Measurements from ENCODE around the gene ZFYVE28. TPM values are rescaled to one million over a fixed set of nuclear protein-coding genes. Genes with fewer than 3 reads are reported as not detected.
A peak's percentile ranks its signal among the peaks of the same experiment; 100 is the strongest.

Gene ZFYVE28
- total and polyA plus RNA-seq, 11 donors = 2.6 to 11.9 (median 5.5) TPM

GRCh38 chr4:2264481-2265041 is 153.9 kb downstream of the ZFYVE28 start:
- intact Hi-C loops (cut with DNase I) = loop anchor here in 7 of 10 donors (5.0 to 10.0 kb wide), 6 partner anchors 148 to 490 kb away; partner anchors contain the start of genes CFAP99 (in 5 of the 7), ZFYVE28 (in 5 of the 7), FAM193A (in 1 of the 7) and TNIP2 (in 1 of the 7)
- TF ChIP-seq POLR2A (IDR thresholded peaks at IDR 0.05) (no peak), CTCF (IDR thresholded peaks at IDR 0.05) (no peak)
- no peak for ATAC-seq
- 87 to 93% (median 89%) methylated on average over 6 of the region's 6 CpGs for WGBS, 4 donors
- Histone ChIP-seq H3K36me3 (peaks cover 0 to 5% (median 0%) of the 10 kb centered on the region in 9 donors), H3K27me3 (no peaks in the 10 kb centered on the region), H3K9me3 (no peaks in the 10 kb centered on the region), H3K4me3 (no peak overlapping the region), H3K4me1 (peaks cover 11 to 75% (median 44%) of the 10 kb centered on the region in 12 donors), H3K27ac (no peak overlapping the region)
- peak in 3 of 5 donors; percentile 20 to 56 (median 24) for DNase-seq

GRCh38 chr4:2263926-2264321 is 154.5 kb downstream of the ZFYVE28 start:
- ATAC-seq (no peak), DNase-seq (peak in 3 of 5 donors; percentile 18 to 44 (median 23))
- peak overlapping the region in 1 of 12 donors; percentile 98 for H3K27ac ChIP-seq
- no peak overlapping the region for H3K4me3 ChIP-seq
- TF ChIP-seq CTCF (IDR thresholded peaks at IDR 0.05) = no peak
- no peak for TF ChIP-seq POLR2A (IDR thresholded peaks at IDR 0.05)
- no peaks in the 10 kb centered on the region for H3K27me3 ChIP-seq
- peaks cover 0 to 5% (median 0%) of the 10 kb centered on the region in 9 donors for H3K36me3 ChIP-seq
- peaks cover 14 to 75% (median 48%) of the 10 kb centered on the region in 12 donors for H3K4me1 ChIP-seq
- H3K9me3 ChIP-seq = no peaks in the 10 kb centered on the region
- WGBS, 4 donors = 84 to 95% (median 90%) methylated on average over 4 to 6 of the region's 6 CpGs
- intact Hi-C loops (cut with DNase I) = loop anchor here in 6 of 10 donors (5.0 to 10.0 kb wide), 6 partner anchors 148 to 491 kb away; partner anchors contain the start of genes CFAP99 (in 4 of the 6), ZFYVE28 (in 4 of the 6), FAM193A (in 1 of the 6) and TNIP2 (in 1 of the 6)

- Histone ChIP-seq H3K27me3 (no peaks in the 10 kb centered on the region), H3K4me3 (peak overlapping the region; percentile 12 to 96 (median 74)), H3K36me3 (peaks cover 0 to 12% (median 2%) of the 10 kb centered on the region in 9 donors), H3K27ac (peak overlapping the region; percentile 94 to 100 (median 98)), H3K9me3 (no peaks in the 10 kb centered on the region), H3K4me1 (peaks cover 24 to 80% (median 57%) of the 10 kb centered on the region in 12 donors)
- intact Hi-C loops (cut with DNase I) = loop anchor here in 6 of 10 donors (5.0 to 10.0 kb wide), 6 partner anchors 149 to 492 kb away; partner anchors contain the start of genes CFAP99 (in 4 of the 6), ZFYVE28 (in 4 of the 6), FAM193A (in 1 of the 6) and TNIP2 (in 1 of the 6)
- ATAC-seq (no peak), DNase-seq (no peak)
- 38 to 47% (median 41%) methylated on average over 13 of the region's 13 CpGs for WGBS, 4 donors
- TF ChIP-seq POLR2A (IDR thresholded peaks at IDR 0.05) (no peak), CTCF (IDR thresholded peaks at IDR 0.05) (no peak)
Measured at GRCh38 chr4:2262944-2263250, 155.5 kb downstream of the ZFYVE28 start.
